Measurements from ENCODE around the gene VIM. TPM values are rescaled to one million over a fixed set of nuclear protein-coding genes. Genes with fewer than 3 reads are reported as not detected.

Gene VIM
- total RNA-seq, 1 donor: 4,579 TPM

GRCh38 chr10:17200001-17200911 lies 27.8 kb upstream of the VIM start:
- peak overlapping the region; percentile 80 for H3K4me3 ChIP-seq (ENCODE audit: low read depth, low read length)
- peak; percentile 28 for DNase-seq (ENCODE audit: low read depth)
- TF ChIP-seq CTCF (IDR thresholded peaks at IDR 0.05; ENCODE audit: insufficient read depth, low read depth, low read length): no peak

GRCh38 chr10:17200912-17201793 lies 26.9 kb upstream of the VIM start, which contains the start of gene TRDMT1:
TRDMT1 (minus strand) TSS chr10:17201672; CDS start chr10:17201634, 38 bp downstream.
- peak within 1 kb of the TSS; percentile 80 for H3K4me3 ChIP-seq (ENCODE audit: low read depth, low read length)
- TF ChIP-seq CTCF (IDR thresholded peaks at IDR 0.05; ENCODE audit: insufficient read depth, low read depth, low read length): no peak
- peak; percentile 90 for DNase-seq (ENCODE audit: low read depth)

GRCh38 chr10:17201794-17202116 lies 26.3 kb upstream of the VIM start:
- DNase-seq (ENCODE audit: low read depth): no peak
- TF ChIP-seq CTCF (IDR thresholded peaks at IDR 0.05; ENCODE audit: insufficient read depth, low read depth, low read length): no peak
- H3K4me3 ChIP-seq (ENCODE audit: low read depth, low read length): peak overlapping the region; percentile 80

- no peak for TF ChIP-seq CTCF (IDR thresholded peaks at IDR 0.05; ENCODE audit: insufficient read depth, low read depth, low read length)
- no peak for DNase-seq (ENCODE audit: low read depth)
- H3K4me3 ChIP-seq (ENCODE audit: low read depth, low read length): no peak overlapping the region
Measured at GRCh38 chr10:17202506-17202905, 25.5 kb upstream of the VIM start.

- no peak overlapping the region for H3K4me3 ChIP-seq (ENCODE audit: low read depth, low read length)
- no peak for TF ChIP-seq CTCF (IDR thresholded peaks at IDR 0.05; ENCODE audit: insufficient read depth, low read depth, low read length)
- no peak for DNase-seq (ENCODE audit: low read depth)
Measured at GRCh38 chr10:17202999-17203398, 25.0 kb upstream of the VIM start.

- DNase-seq (ENCODE audit: low read depth): no peak
- TF ChIP-seq CTCF (IDR thresholded peaks at IDR 0.05; ENCODE audit: insufficient read depth, low read depth, low read length): no peak
Measured at GRCh38 chr10:17203416-17203815, 24.6 kb upstream of the VIM start.

More at GRCh38 chr10:17203416-17203815, 24.6 kb upstream of the VIM start:
- H3K4me3 ChIP-seq (ENCODE audit: low read depth, low read length): no peak overlapping the region
